Measurements from ENCODE around the gene ACOX2. TPM values are rescaled to one million over a fixed set of nuclear protein-coding genes. Genes with fewer than 3 reads are reported as not detected.
A peak's percentile ranks its signal among the peaks of the same experiment; 100 is the strongest.

Gene ACOX2
- total RNA-seq, 1 donor from 2014 or later: 14.3 TPM

GRCh38 chr3:58471025-58471887, 65.7 kb downstream of the ACOX2 start:
- peak; percentile 99 for ATAC-seq

DNA sequence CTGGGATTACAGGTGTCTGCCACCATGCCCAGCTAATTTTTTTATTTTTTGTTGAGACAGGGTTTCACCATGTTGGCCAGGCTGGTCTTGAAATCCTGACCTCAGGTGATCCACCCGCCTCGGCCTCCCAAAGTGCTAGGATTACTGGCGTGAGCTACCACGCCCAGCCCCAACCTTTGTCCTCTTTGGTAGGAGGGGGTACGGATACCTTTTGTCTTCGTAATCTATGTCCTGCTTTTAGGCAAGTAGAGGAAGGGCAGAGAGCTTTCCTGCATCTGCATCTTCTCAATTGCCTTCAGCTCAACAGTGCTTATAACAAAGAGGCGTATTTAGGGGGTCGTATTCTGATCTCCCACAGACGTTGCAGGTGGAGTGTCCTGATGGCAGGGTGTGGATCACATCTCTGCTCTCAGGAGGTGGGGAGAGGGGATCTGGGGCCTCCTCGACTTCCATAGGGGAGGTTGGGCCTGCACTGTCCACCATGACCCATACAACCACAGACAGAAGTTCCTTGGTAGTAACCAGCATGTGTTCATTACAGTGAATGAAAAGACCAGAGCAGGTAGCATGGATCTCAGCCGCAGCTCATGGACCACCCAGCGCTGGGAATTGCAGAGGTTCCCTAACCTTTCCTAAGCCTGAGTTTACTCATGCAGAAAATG, 66.5 kb downstream of the ACOX2 start:
- peak; percentile 5 for ATAC-seq

GRCh38 chr3:58469096-58469495, 67.9 kb downstream of the ACOX2 start:
- no peak for ATAC-seq

DNA sequence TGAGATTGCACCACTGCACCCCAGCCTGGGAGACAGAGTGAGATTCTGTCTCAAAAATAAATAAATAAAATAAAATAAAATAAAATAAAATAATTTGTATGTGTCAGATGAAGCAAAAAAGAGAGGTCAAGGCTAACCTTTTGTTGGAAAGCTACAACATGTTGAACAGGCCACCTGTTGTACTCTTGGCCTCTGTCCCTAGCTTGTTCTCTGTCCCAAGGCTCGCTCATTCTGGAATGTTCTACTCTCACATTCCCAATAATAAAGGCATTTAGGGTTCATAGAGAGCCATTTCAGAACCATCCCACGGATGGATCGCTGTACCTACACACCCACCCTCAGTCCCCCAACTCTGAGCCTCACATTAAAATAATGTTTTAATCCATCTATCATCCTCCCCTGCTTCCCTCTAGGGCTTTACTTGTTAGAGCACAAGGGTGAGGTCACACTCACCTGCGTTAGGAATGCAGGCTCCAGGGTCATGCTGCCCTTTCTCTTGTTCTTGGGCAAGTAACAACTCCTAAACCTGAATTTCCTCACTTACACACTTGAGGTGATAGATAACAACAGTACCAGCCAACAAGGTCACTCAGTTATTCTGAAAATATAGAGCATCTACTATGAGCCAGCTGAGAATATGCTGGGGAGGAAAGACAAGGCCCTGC, 70.0 kb downstream of the ACOX2 start:
- no peak for ATAC-seq

DNA sequence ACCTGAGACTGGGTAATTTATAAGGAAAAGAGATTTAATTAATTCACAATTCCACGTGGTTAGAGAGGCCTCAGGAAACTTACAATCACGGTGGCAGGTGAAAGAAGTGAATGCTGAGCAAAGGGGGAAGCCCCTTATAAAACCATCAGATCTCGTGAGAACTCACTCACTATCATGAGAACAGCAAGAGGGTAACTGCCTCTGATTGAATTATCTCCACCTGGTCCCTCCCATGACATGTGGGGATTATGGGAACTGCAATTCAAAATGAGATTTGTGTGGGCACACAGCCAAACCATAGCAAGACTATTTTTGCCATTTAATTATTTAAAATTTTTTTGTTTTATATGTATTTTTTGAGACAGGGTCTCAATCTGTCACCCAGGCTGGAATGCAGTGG, 72.1 kb downstream of the ACOX2 start:
- ATAC-seq: no peak

DNA sequence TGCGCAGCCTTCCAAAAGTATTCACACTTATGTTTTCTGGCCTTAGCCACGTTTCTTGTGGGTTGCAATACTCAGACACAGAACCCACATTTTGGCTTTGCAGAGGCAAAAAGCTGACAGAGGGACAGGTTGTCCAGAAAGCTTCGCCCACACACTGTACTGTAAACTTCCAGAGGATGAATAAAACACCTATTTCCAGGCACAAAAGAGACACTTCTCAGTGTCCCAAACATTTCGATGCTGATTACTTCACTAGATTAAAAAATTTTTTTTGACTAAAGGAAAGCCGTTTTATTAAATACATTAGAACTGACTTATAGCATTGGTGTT, 73.1 kb downstream of the ACOX2 start:
- ATAC-seq: no peak

DNA sequence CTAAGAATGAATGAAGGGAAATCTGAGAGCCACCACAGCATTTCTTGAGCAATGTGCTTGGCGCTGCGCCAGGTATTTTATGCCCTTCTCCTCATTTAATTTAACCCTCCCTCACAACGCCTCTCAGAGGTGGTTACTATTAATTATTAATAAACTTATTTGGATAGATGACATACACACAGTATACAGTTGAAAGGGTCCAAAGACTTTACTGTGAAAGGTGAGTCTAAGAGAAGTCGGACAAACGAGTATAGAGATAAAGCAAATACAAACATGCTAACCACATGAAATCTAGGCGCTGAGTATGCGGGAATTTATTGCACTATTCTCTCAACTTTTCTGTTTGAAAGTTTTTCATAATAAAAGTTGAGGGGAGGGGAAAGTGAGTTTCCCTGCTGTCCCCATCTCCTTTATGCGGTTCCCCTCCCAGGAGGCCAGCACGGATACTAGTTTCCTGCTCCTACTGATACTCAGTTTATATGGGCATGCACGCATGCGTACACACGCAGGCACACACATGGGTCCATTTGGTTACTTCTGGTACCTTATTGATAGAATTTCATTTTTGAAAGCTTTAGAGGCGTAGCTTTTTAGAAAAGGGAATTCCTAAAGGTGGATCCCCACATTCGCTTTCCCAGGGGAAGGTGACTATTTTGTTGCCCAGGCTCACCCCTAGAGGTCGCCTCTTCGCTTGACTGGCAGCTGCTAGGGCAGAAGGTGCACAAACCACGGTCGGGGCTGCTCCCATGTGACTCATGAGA, 73.6 kb downstream of the ACOX2 start:
- ATAC-seq: peak; percentile 93

GRCh38 chr3:58462829-58463180, 74.2 kb downstream of the ACOX2 start:
- no peak for ATAC-seq

DNA sequence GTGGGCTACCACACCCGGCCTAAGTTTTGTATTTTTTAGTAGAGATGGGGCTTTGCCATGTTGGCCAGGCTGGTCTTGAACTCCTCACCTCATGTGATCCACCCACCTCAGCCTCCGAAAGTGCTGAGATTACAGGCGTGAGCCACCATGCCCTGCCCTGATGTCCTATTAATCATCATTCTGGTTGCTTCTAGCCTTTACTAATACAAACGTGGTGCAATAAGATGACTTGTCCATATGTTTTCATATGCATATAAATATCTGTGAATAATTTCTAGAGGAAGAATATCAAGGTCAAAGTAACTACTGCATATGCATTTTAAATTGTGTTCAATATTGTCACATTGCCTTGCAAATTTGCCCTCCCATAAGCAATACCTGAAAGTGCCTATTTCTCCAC, 77.8 kb downstream of the ACOX2 start:
- peak; percentile 64 for ATAC-seq

Other genes starting within 250 kb of the ACOX2 start
- gene RPP14, start 230.9 kb downstream of the ACOX2 start, total RNA-seq: 12.8 TPM
- gene HTD2, start 230.7 kb downstream of the ACOX2 start, total RNA-seq: 8.1 TPM
- gene PXK, start 204.3 kb downstream of the ACOX2 start, total RNA-seq: 14.2 TPM
- gene PDHB, start 103.4 kb downstream of the ACOX2 start, total RNA-seq: 52.6 TPM
- gene KCTD6, start 45.1 kb downstream of the ACOX2 start, total RNA-seq: 8.0 TPM
- gene FAM107A, start 40.2 kb upstream of the ACOX2 start, total RNA-seq: 4.1 TPM
- gene FAM3D, start 129.6 kb upstream of the ACOX2 start, total RNA-seq: 134 TPM